Gastroesophageal sphincter (tissue), 3 donors: ENCODE results near the gene BDH2.

Source experiments
- EP300 ChIP-seq: sonication (generic); formaldehyde crosslinking; IDR thresholded peaks from one replicate; pipeline ENCODE4 v1.6.1; 2017; ENCODE audit warnings: antibody characterized with exemption, mild to moderate bottlenecking
- POLR2A ChIP-seq, 2 donors: fragments of 450-650 bp; IDR thresholded peaks; one replicate each; pipeline ENCODE4 v1.6.1; 2017; ENCODE audit warnings: antibody characterized with exemption in 2 of 2, mild to moderate bottlenecking in 2 of 2, moderate library complexity in 1 of 2
- POLR2AphosphoS5 ChIP-seq: sonication (generic); formaldehyde crosslinking; IDR thresholded peaks from one replicate; pipeline ENCODE4 v1.6.1; 2017; ENCODE audit warnings: antibody characterized with exemption
- TF ChIP-seq, protein P1 (sequence below), 4 experiments: fragments of 200-600 bp in 2 of 4; fragments of 450-650 bp in 2 of 4; sonication (generic) in 1 of 4; IDR thresholded peaks; one replicate each; pipeline ENCODE4 v1.5.1; 2017 to 2019; ENCODE audit warnings: antibody characterized with exemption in 4 of 4, mild to moderate bottlenecking in 2 of 4, moderate library complexity in 2 of 4

DNA sequence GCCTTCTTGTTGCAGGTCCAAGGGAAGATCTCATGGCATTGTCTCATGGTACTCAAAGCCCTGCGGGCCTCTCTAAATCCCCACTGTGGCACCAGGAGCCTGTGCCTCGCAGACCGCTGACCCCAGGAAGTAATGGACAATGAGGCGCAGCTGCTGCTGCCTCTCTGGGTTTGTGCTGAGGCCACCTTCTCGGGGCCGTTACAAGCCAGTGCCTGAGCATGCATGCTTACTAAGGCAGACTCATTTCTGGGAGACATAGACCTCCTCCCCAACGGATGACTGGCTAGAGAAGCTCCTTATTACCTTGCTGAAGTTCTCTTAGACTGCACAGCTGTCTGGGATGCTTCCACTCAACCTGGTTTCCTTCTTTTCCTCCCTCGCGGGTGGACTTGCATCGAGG is 1.3 kb downstream of the BDH2 start:
- TF ChIP-seq, protein P1, sequence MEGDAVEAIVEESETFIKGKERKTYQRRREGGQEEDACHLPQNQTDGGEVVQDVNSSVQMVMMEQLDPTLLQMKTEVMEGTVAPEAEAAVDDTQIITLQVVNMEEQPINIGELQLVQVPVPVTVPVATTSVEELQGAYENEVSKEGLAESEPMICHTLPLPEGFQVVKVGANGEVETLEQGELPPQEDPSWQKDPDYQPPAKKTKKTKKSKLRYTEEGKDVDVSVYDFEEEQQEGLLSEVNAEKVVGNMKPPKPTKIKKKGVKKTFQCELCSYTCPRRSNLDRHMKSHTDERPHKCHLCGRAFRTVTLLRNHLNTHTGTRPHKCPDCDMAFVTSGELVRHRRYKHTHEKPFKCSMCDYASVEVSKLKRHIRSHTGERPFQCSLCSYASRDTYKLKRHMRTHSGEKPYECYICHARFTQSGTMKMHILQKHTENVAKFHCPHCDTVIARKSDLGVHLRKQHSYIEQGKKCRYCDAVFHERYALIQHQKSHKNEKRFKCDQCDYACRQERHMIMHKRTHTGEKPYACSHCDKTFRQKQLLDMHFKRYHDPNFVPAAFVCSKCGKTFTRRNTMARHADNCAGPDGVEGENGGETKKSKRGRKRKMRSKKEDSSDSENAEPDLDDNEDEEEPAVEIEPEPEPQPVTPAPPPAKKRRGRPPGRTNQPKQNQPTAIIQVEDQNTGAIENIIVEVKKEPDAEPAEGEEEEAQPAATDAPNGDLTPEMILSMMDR (IDR thresholded peaks at IDR 0.05) = no peak
- TF ChIP-seq POLR2A (IDR thresholded peaks at IDR 0.05) = no peak
- TF ChIP-seq EP300 = no peak
- no peak for TF ChIP-seq POLR2AphosphoS5
